ENCODE results near the gene SCEL. TPM values are rescaled to one million over a fixed set of nuclear protein-coding genes. Genes with fewer than 3 reads are reported as not detected.

The SCEL gene
- total and polyA plus RNA-seq, 2 of the 8 experiments (the other 6 are each of a cell fraction or from before 2014, with no cell fraction given): not detected

GRCh38 chr13:77497835-77498234 is 37.7 kb upstream of the SCEL start (continued):
- TF ChIP-seq RXRA (IDR thresholded peaks at IDR 0.05; ENCODE audit: insufficient read depth, low read depth, low read length) (no peak), SP2 (IDR thresholded peaks at IDR 0.05; ENCODE audit: low read length) (no peak), TAF1 (IDR thresholded peaks at IDR 0.05; ENCODE audit: low read depth, low read length) (no peak), ATF3 (IDR thresholded peaks at IDR 0.05; ENCODE audit: insufficient read depth, low read depth, low read length) (no peak)
